Stimulated activated CD4-positive, alpha-beta T cell treated with anti-CD3 and anti-CD28 coated beads, TNF-alpha, amount 100 ng/mL, for 24 hours (primary cell): Measurements from ENCODE around the gene OPRM1.
A peak's percentile ranks its signal among the peaks of the same experiment; 100 is the strongest.

ENCODE experiments used
- DNase-seq, 3 experiments: peaks; one replicate each; pipeline ENCODE4 v3.0.0-alpha.2; 2020; ENCODE audit warnings: low read depth in 3 of 3

The OPRM1 gene

DNA sequence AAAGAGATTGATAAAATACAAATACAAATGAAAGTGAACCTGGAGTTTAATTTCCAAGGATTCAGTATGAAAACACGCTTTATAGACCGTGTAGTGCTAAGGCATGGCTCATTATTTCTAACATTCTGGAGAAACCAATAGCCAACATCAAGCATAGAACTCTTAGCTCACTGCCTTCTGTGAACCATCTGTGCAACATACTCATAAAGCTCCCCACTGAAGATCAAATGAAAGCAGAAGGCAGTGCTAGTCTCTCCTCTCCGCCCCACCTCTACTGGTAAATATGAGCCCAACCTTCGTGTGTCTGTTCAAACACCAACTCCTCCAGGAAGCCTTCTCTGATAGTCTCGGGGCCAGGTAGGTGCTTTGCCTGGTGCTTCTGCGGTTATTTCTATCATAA is 163.9 kb downstream of the OPRM1 start:
- DNase-seq: no peak

DNA sequence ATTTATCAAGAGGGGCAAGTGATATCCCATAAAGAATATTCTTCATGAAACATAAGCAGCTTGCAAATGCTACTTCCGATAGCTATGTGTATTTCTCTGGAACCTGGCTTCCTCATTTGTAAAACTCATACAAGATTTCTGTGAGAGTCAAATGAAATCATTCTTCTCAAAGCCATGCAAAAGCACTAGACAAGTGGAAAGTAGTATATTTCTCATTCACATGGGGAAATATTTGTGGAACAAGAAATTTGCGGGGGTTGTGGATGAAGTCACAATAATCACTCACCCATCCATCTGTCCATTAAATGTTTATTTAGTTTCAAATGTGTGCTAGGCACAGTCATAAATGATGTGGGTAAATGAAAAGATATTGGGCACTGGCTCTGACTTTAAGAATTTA is 167.1 kb downstream of the OPRM1 start:
- DNase-seq: no peak

DNA sequence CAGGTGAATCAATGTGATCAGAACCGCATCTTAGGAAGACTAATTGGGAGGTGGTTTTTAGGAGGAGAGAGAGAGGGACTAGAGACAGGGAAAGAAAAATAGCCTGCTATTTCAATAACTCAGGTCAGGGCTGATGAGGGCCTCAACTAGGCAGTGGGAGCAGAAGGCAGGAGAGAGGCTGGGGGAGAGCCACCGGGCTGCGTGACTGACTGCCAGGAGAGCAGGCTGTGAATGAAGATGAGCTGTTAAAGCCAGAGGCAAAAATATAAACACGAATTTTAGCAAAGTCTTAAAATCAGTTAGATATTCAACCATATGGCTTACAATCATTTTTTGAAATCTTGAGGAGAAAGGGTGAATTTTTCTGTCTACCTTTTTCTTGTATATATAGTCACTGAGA is 168.0 kb downstream of the OPRM1 start:
- DNase-seq: no peak

DNA sequence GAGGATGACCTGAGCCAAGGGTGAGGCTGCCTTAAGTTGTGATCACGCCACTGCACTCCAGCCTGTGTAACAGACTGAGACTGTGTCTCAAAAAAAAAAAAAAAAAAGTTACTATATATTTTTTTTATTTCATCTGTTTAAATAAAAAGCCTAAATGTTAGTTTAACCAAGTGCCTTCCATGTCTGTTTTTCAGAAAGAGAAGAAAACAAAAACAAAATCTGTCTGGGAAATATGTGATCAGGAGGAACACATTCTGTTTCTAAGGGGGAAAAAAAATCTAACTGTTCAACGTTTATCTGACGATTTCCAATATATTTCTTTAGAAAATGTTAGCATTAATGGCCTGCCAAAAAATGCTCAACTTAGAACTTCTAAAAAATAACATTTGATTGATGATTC is 170.5 kb downstream of the OPRM1 start:
- no peak for DNase-seq

DNA sequence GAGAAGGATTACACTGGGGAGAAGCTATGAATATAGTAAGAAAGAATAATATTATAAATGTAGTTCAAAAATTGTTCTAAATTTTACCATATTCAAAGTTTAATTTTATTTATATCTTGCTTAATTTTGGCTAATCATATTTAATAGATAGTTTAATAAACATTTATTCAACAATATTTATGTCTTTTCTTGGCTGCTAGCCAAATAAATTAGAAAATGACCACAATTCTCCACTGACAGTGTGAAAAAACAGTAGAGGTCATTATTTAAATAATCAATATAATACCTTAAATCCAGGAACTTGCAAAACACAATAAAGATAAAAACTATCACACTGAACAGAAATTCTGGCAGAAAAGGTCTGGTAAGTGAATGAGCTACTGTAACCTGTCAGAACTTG is 171.6 kb downstream of the OPRM1 start:
- no peak for DNase-seq

DNA sequence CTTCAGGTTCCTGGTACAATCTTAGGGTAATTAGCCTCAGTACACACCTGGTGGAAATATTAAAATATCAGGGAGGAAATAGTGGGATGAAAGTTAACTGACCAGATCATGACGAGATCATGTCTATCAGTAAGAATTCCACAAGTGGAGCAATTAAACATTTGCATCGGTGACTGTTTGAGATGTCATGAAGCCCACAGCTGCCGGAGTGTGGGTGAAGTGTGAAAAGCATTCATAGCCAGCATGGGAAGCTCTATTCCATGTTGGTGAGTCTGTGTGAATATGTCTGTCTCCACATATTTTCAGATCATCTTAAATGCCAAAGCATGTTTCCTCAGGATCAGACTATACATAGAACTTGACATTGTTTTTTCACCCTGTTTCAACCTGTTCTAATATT is 174.7 kb downstream of the OPRM1 start:
- DNase-seq: no peak

DNA sequence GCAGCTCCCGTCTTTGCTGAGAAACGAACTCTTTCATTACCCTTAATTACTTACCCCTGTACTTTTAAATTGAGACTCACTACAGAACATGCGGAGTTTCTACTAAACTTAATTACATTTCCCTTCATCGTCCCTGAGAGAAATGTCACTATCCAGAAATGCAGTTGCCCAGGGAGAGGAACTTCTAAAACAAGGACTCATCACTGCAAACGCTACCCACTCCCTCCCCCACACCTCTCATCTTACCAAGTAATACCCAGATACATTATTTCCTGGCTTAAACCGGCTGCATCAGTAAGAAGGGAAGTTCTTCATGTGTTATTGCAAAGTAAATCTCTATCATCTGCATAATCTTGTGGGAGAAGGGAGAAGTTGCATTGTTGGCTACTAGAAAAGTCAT is 179.3 kb downstream of the OPRM1 start:
- DNase-seq: no peak

DNA sequence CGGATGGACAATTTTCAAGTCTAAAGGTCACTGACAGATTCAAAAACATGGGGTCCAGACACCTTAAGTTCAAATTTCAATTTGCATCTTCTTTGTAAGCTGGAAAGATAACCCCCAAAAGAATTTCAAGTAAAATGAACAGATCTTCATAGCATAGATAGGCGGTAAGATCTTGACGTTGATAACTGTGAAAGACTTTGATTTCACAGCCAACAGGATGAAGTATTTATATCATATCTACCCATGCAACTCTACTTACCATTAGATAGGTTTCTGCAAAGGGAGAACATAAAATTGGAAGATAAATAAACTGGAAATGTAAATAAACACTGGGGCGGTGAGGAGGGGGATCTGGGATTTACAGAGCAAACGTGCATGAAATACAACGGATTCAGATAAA is 179.7 kb downstream of the OPRM1 start:
- no peak for DNase-seq

DNA sequence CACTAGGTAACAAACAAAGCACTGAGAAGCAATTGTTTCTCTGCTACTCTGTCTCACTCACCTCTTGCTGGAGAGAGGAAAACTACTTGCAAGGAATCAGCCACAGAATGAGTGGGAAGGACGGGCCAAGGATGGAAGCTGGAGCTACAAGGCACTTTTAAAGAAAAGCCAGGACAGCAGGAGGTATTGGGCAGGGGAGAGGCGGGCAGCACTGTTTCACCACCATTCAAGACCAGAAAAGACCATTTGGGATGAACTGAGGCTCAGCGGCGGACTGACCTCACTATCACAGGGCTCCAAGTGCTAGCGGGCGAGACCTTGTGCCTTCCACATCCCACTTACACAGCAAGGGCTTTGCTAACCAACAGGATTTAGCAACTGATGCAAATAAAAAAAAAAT is 180.2 kb downstream of the OPRM1 start:
- no peak for DNase-seq

DNA sequence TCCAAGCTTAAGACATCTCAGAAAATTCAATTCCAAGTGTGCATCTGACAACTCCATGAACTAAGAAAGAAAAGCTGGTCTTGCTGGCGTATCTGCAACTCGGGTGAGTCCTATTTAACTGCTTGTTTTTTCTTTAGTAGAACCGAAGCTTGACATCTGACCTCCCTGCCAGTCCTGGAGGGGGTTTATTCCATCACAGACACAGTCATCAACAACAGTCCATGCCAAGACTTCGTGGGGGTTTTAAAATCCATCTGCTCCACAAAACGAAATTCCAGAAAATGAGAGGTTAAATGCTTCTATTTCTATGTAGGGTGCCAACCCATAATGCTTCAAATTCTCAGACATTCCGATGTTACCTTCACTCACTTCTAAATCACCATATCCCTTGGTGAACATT is 183.7 kb downstream of the OPRM1 start:
- no peak for DNase-seq

DNA sequence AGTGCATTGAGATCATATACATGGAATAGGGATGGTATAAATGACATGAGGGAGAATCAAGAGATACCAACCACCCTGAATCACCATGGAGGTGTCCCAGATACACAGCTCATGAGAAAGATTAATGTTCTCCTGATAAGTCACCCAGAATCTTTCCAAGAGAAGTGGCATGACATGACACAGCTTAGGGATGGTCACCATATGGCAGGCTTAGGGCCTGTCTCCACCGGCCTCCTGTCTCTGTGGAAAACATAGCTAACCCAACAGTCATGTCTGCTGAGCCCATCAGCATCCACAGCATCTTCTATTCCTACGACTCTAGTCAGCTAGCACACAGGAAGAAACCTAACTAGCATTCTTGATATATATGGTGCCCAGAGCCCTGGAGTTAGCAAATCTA is 184.3 kb downstream of the OPRM1 start:
- no peak for DNase-seq

DNA sequence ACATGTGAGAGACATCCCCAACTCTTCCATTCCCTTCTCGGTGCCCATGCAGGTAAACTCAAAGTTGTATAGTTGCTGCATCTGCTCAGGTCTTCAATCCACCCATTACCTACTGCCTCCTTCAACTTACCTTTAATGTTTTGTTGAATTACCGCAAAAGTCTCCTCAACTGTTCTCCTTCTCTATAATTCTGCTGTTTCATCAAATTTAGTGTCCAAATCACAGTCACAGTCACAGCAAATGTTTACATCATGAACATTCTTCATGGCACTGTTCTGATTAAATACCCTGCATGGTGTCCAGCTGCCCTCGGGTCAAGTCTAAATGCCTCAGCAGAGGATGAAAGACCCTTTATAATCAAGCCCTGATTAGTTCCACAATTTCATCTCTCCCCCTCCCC is 187.4 kb downstream of the OPRM1 start:
- DNase-seq: no peak

DNA sequence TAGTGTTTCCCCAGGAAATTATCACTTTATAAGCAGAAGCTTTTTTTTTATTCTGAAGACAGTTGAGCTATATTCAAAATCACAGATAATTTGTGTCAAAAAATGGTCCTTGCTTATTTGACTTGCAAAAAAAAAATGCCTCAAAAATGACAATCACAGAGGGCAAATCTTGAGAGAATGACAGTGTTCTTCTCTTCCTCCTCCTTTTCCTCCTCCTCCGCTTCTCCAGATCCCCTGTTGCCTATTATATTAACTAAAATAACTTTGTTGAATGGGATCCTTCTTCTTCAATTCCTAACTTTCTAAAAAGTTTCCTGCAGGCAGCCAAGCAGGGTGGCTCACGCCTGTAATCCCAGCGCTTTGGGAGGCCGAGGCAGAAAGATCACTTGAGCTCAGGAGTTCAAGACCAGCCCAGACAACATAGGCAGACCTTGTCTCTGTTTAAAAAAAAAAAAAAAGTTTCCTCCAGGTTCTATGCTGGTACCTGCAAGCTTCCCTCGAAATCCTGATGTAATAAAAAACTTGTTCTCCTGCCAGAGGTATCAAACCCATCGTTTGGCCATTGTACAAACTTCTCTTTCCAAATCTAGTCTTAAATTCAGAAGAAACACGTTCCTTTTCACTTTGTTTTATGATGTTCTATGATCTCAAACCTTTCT is 189.0 kb downstream of the OPRM1 start:
- DNase-seq: no peak

DNA sequence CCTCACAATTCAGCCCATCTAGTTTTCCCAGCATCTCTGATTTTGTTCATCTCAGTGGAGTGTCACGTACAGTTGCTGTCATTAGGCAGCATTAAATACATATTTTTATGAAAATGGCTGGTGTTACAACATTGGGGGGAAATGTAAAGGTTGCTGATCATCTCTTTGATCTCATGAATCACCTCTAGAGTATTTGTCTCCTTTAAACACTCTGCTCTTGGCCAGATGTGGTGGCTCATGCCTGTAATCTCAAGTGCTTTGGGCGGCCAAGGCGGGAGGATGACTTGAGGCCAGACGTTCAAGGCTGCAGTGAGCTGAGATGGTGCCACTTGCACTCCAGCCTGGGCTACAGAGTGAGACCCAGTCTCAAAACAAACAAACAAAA is 189.5 kb downstream of the OPRM1 start:
- DNase-seq: no peak

DNA sequence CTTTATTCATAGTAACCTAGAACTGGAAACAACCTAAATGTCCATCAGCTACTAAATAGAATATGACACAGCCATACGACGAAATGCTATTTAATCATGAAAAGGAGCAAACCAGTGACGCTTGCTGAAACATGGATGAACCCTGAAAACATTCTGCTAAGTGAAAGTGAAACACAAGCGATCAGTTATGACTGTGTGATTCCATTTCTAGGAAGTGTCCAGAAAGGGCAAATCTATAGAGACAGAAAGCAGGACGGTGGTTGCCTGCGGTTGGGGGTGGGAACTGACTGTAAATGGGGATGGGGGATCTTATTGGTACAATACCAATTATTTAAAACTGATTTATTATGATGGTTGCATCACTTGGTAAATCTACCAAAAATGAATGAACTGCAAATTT is 190.7 kb downstream of the OPRM1 start:
- peak in 2 of 3 experiments; percentile 46 to 72 for DNase-seq

DNA sequence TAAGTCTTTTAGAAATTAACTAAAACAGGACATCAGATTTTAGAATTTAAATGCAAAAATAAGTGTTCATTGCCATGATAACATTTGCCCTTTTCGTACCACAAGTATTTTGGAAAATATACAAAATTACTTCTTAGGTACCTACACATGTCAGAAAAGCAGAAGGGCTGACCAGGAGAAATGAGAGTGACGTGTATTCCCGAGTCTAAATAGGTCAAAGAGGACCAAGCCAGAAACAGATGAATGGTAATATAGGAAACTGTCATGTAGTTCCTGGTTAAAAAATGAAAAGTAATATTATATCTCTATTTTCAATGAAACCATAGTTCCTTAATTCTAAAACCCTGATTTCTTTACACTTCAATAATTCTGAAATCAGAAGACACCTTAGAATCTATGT is 191.4 kb downstream of the OPRM1 start:
- no peak for DNase-seq

DNA sequence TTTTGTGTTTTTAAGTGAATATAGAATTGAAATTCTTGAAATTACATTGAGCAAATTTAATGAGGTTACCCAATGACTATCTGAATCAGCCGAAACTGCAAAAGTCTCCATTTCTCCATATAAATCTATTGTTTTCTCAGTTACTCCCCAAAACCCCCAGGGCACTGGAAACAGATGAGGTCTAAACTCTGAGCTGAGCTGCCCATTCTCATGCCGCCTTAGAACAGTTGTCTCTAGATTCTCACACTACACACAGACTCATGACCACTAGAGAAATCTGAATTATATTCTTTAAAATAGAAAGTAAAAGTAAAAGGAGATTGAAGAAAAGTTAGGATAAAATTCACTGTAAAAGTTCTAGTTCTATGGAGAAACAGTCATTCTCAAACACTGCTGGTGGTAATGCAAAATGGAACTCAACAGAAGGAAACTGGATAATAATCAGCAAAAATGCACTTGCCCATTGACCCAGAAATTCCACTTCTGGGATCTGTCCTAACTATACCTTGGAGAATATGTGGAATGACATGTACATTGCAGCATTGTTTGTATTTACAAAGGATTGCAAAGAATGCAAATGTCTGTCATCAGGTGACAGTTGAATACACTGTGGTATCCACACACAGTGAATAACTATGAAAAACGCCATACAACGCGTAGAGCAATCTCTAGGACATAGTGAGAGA is 192.0 kb downstream of the OPRM1 start:
- DNase-seq: no peak

DNA sequence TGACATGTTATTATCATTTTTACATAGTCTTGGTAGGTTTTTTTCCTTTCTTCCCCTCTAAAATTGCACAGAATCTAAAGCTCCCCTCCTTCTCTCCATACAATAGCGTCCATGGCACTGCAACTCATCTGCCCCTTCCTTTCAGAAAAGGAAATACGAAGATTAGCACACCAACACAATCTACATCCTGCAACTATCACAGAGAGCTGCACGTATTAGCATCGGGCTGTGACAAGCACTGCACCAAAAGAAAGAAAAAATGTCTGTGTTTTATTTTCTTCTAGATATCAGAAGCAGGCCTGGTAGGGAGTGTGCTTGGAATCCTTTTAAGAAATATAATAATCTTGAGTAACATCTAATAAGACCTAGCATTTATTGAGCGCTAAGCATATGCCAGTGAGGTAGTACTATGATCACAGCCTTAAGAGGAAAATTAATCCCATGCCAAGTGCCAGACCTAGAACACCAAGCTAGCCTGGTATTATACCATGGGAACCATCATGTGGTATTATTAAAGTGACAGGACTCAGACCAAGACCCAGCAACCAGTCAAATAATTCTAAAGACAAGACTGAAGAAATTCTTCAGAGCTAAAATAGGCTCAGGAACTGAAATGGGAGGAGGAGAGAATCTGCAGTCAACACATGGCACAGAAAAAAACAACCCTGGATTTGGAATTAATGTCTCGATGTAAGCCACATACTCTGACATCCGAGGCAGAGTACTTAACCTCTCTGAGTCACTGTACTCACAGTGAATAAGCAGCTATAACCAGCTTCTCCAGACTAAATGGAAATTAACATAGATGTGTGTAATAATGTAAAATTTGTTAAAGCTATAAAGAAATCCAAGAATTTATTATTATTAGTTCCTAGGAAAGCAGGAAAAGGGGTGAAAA is 193.2 kb downstream of the OPRM1 start:
- DNase-seq: no peak

DNA sequence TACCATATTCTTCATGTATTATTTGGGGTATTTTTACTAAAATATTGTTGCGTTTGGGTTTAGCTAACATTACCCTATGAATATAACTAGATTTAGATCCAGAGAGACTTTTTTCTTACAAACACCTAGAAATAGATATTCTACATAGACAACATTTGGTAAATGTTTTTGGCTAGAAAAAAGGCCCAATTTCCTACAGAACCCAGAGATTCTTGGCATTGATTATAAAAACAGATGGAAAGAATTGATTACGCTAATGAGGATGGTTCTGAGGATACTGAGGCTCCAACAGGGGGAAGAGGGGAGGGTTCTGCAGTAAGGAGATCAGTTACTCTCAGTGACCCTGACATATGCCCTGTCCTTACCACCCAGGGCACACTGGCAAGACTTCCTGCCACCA is 194.3 kb downstream of the OPRM1 start:
- DNase-seq: no peak

DNA sequence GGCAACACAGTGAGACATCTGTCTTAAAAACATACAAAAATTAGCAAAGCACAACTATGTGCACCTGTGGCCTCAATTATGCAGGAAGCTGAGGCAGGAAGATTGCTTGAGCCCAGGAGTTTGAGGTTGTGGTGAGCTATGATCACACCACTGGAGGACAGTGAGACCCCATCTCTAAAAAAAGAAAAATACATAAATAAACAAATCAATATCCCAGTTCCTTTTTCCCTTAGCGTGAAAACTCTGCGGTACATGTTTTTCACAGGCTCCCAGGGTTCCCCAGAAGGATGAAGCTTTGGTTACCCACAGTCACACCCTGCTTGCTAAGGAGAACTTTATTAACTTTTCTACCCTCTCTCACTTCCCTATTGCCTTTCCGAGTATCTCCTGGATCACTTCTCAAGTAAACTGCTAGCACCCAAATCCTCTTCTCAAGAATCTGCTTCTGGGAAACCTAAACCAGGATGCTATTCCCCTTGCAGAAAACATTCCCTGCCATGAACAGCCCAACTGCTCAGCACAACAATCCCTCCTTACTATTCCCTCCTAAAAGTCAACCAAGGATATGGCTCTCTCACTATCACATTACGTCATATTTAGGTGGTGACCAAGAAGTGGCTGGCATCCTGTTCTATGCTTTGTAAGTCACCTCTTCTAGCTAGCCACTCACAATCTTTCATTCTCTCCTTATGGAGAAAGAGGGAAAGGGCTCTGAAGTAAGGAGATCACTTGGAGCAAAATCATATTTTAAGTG is 195.2 kb downstream of the OPRM1 start:
- DNase-seq: no peak

DNA sequence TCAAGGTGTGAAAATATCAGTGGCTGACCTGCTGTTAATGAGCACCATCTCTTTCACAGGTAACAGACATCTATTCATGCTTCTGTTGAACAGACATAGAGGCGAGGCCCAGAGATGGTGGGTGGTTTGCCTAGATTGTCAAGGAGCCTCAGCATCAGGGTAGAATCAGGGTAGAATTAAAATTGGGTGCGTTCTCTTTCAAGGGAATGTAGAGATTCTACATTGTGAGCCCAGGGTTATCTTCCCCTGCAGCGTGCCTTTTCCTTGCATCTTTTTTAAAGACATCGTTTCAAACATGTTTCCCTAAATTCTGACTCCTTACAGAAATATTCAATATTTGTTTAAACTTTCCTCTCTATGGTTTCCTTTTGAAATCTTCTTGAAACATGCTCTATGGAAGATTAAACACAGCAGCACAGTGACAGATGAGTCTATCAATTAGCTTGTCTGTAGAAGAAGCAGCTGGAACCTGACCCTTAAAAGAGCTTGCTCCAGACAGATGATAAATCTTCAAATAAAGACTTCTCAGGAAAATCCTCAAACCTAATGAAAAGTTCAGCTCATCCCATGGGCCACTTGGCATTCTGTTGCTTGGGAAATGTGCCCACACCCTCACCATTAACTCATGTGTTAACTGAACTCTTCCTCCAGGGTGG is 197.7 kb downstream of the OPRM1 start:
- no peak for DNase-seq

DNA sequence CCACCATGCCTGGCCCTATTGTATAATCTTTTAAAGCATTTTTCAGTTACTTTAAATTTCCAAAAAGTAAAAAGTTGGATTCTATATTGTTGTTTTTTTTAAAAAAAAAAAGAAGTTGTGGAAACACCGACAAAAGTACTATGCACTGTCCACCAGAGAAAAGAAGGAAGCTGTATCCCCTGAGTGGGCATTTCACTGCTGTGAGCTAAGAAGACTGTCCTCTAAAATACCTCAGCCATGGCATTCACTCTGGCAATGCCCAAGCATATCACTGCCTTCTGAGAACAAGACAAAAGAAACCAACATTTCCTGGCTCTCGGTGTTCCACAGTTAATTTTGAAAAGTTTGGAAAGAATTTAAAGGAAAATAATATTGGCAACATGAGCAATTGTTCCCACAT is 199.8 kb downstream of the OPRM1 start:
- no peak for DNase-seq
